HG03066 (cell line): ENCODE measurements around the gene HNRNPH3.

Source experiments
- ATAC-seq: cut with Tn5 transposase; IDR thresholded peaks from one replicate; pipeline ENCODE4 v1.9.1; 2021; ENCODE audit warnings: low read depth; ENCODE audit not compliant: unreplicated experiment

HNRNPH3 gene

DNA sequence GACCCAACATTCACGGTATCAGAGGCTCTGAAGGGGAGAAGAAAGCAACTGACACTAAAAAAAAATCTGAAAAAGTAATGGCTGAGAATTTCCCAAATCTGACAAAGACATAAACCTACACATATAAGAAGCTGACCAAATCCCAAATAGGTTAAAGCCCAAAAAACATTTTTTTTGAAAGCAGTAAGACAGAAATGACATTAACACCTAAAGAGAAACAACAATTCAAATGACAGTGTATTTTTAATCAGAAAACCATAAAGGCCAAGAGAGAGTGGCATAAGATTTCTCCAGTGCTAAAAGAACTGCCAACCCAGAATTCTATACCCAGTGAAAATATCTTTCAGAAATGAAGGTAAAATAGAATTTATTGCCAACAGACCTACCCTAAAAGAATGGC, 39.7 kb downstream of the HNRNPH3 start:
- no peak for ATAC-seq

DNA sequence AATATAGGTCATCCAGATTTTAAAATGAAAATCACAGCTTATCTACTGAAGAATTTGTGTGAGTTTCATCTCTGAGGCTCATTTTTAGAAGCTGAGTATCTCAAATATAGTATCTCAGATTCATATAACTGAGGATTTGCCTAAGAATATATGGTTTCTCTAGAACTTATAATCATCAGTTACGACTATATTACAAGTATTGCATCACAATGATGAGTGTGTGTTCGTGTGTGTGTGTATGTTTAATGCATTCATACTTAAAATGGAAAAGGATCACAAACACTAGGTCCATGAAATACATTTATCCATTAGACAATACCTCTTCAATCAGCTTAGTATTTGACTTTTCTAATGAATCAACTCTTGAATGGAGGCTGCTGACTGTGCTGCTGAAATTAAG, 53.9 kb downstream of the HNRNPH3 start:
- ATAC-seq = no peak
